Bronchial epithelial cell (primary cell): ENCODE measurements around the gene ANKRD39. TPM values are rescaled to one million over a fixed set of nuclear protein-coding genes. Genes with fewer than 3 reads are reported as not detected.

Experiments used
- DNase-seq: peaks from one replicate; pipeline ENCODE4 v3.0.0-alpha.2; 2010; ENCODE audit warnings: low read depth
- FAIRE-seq: peaks from 2 replicates; lab custom pipeline; 2011; peaks lifted over from hg19 to GRCh38; lab: Jason Lieb, UNC
- H3K27me3 ChIP-seq: 2 replicates; pipeline ENCODE4 v1.5.1; 2011; ENCODE audit warnings: low read length; ENCODE audit not compliant: control insufficient read depth, insufficient read depth
- H3K36me3 ChIP-seq: 2 replicates; pipeline ENCODE4 v1.5.1; 2011; ENCODE audit warnings: low read length; ENCODE audit not compliant: control insufficient read depth, insufficient read depth
- H3K4me3 ChIP-seq: 2 replicates; pipeline ENCODE4 v1.5.1; 2011; ENCODE audit warnings: mild to moderate bottlenecking, low read depth, low read length, control low read depth
- CTCF ChIP-seq: IDR thresholded peaks from 2 replicates; pipeline ENCODE4 v1.5.1; 2011; ENCODE audit warnings: mild to moderate bottlenecking, moderate library complexity, low read length, control low read depth, inconsistent platforms; ENCODE audit not compliant: insufficient read depth, severe bottlenecking
- total RNA-seq: library from RNA; depleted of rRNA; stranded (reverse); fragments of >200 nt; gene quantifications from 2 replicates; pipeline ENCODE4 v1.2.1, GENCODE V29; 2014

ANKRD39 gene
- total RNA-seq, 1 donor from 2014 or later, result 8.2 TPM

GRCh38 chr2:96843538-96844268 lies 14.1 kb downstream of the ANKRD39 start, which contains the start of gene ANKRD23:
Gene ANKRD23, minus strand, starts transcription at chr2:96844021. Its CDS starts 29 bp downstream, at chr2:96843992.
- no peak for FAIRE-seq
- Histone ChIP-seq H3K4me3 (no peak within 1 kb of the TSS), H3K27me3 (no peaks in the 10 kb centered on the region), H3K36me3 (peaks cover 6% of the 10 kb centered on the region)
- TF ChIP-seq CTCF, result no peak
- no peak for DNase-seq

GRCh38 chr2:96842600-96842999 lies 15.2 kb downstream of the ANKRD39 start:
- H3K36me3 ChIP-seq, result peaks cover 1% of the 10 kb centered on the region
- no peak for FAIRE-seq
- H3K4me3 ChIP-seq, result no peak overlapping the region
- TF ChIP-seq CTCF, result no peak
- DNase-seq, result no peak
- H3K27me3 ChIP-seq, result no peaks in the 10 kb centered on the region

- Histone ChIP-seq H3K27me3 (no peaks in the 10 kb centered on the region), H3K4me3 (no peak overlapping the region), H3K36me3 (peaks cover 1% of the 10 kb centered on the region)
- FAIRE-seq (no peak), DNase-seq (no peak)
- TF ChIP-seq CTCF, result no peak
Measured at GRCh38 chr2:96841701-96842495, 15.9 kb downstream of the ANKRD39 start.

- no peak for TF ChIP-seq CTCF
- peaks cover 1% of the 10 kb centered on the region for H3K36me3 ChIP-seq
- FAIRE-seq, result no peak
- no peaks in the 10 kb centered on the region for H3K27me3 ChIP-seq
- H3K4me3 ChIP-seq, result no peak overlapping the region
- DNase-seq, result no peak
Measured at GRCh38 chr2:96839875-96840850, 17.7 kb downstream of the ANKRD39 start.

- Histone ChIP-seq H3K27me3 (no peaks in the 10 kb centered on the region), H3K36me3 (peaks cover 1% of the 10 kb centered on the region), H3K4me3 (no peak overlapping the region)
- no peak for TF ChIP-seq CTCF
- no peak for FAIRE-seq
- DNase-seq, result no peak
Measured at GRCh38 chr2:96839293-96839874, 18.4 kb downstream of the ANKRD39 start.
